NCI-H460 (cell line): Measurements from ENCODE around the gene SAMD8. TPM values are rescaled to one million over a fixed set of nuclear protein-coding genes. Genes with fewer than 3 reads are reported as not detected.
"Not testable (repeated sequence)": the region's sequence is repeated elsewhere in the genome, so short reads cannot be mapped to it uniquely, and the experiment has no call there.

Experiments
- DNase-seq: peaks from one replicate; pipeline ENCODE4 v3.0.0-alpha.2; 2016; ENCODE audit warnings: low read depth; ENCODE audit errors: extremely low read depth
- total RNA-seq: library from RNA; depleted of rRNA; stranded (reverse); fragments of >200 nt; shearing (Covaris generic); gene quantifications from 2 replicates; pipeline ENCODE4 v1.2.3, GENCODE V29; 2014

The SAMD8 gene
- total RNA-seq, 1 experiment from 2014 or later = 32.9 TPM

- no peak for DNase-seq
Observed at GRCh38 chr10:75106242-75106641, 5.2 kb upstream of the SAMD8 start.

DNA sequence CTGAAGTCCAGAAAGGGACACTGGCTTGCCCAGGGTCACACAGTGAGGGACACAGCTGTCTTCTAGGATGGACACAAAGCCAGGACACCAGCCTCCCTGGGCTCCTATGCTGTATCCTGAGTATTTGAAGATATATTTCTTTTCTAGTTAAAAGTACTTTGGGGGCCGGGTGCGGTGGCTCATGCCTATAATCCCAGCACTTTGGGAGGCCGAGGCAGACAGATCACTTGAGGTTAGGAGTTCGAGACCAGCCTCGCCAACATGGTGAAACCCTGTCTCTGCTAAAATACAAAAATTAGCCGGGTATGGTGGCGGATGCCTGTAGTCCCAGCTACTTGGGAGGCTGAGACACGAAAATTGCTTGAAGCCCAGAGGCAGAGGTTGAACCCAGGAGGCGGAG is 4.6 kb upstream of the SAMD8 start:
- not testable (repeated sequence) for DNase-seq

GRCh38 chr10:75107756-75108683 is 3.4 kb upstream of the SAMD8 start:
- DNase-seq = no peak

GRCh38 chr10:75108684-75109458 is 2.6 kb upstream of the SAMD8 start:
- peak; percentile 29 for DNase-seq

GRCh38 chr10:75109459-75109778 is 2.0 kb upstream of the SAMD8 start:
- DNase-seq = no peak

DNA sequence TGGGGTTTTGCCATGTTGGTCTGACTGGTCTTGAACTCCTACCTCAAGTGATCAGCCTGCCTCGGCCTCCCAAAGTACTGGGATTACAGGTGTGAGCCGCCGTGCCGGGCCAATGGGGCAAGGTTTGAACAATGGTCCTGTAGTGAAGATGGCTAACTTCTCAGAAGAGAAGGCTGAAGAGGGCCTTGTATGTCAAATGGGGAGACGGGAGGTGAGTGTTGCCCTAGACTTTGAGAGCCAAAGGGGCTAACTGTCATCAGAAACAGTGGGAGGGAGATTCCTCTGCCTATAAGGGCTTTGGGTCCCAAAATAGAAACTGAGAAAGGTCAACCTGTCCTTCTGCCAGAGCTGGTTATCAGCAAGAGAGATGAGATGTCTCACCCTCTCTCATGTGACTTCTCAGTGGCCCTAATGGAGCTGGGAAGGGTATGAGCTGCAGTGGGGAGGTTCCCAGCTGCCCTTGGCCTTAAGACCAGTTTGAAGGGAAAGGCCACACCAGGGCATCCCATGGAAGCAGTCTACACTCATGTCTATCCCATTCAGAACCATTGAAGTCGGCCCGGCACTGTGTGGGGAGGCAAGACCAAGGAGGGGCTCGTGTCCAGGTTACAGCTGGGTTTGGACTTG is 1.3 kb upstream of the SAMD8 start:
- DNase-seq = no peak

GRCh38 chr10:75111907-75112679 is 637 bp downstream of the SAMD8 start:
- peak; percentile 24 for DNase-seq

- no peak for DNase-seq
Observed at GRCh38 chr10:75115137-75115536, 3.7 kb downstream of the SAMD8 start.

DNA sequence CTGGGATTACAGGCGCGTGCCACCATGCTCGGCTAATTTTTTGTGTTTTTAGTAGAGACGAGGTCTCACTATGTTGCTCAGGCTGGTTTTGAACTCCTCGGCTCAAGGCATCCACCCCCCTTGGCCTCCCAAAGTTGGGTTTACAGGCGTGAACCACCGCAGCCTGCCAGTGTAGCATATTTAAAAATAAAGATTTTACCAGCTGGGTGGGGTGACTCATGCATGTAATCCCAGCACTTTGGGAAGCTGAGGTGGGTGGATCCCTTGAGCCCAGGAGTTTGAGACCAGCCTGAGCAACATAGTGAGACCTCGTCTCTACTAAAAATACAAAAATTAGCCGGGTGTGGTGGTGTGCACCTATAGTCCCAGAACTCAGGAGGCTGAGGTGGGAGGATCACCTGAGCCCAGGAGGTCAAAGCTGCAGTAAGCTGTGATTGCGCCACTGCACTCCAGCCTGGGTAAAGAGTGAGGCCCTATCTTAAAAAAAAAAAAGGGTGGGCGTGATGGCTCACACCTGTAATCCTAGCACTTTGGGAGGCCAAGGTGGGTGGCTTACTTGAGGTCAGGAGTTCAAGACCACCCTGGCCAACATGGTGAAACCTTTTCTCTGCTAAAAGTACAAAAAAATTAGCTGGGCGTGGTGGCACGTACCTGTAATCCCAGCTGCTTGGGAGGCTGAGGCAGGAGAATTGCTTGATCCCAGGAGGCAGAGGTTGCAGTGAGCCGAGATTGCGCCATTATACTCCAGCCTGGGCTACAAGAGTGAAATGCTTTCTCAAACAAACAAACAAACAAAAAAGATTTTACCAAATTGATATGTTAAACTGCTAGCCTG is 5.7 kb downstream of the SAMD8 start:
- DNase-seq = not testable (repeated sequence)

GRCh38 chr10:75117995-75118394 is 6.5 kb downstream of the SAMD8 start:
- no peak for DNase-seq

DNA sequence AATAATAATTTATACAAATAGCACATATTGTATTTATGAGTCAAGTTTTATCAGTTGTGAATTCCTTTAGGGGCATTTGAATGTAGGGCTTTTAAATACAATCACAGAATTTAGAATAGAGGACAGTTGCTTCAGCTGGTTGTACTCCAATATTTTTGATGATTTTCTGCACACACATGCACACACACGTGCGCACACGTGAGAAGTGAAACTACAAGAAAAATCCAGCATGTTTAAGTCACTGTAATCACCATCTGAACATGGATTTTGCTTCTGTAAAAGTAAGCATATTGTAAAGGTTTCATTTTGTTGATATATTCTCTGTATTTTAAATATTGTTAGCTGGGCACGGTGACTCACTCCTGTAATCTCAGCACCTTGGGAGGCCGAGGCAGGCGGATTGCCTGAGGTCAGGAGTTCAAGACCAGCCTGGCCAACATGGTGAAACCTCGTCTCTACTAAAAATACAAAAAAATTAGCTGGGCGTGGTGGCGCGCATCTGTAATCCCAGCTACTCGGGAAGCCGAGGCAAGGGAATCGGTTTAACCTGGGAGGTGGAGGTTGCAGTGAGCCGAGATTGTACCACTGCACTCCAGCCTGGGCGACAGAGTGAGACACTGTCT is 8.1 kb downstream of the SAMD8 start:
- DNase-seq = not testable (repeated sequence)

- no peak for DNase-seq
Observed at GRCh38 chr10:75121322-75121721, 9.9 kb downstream of the SAMD8 start.

GRCh38 chr10:75122505-75122904 is 11.0 kb downstream of the SAMD8 start:
- DNase-seq = no peak

DNA sequence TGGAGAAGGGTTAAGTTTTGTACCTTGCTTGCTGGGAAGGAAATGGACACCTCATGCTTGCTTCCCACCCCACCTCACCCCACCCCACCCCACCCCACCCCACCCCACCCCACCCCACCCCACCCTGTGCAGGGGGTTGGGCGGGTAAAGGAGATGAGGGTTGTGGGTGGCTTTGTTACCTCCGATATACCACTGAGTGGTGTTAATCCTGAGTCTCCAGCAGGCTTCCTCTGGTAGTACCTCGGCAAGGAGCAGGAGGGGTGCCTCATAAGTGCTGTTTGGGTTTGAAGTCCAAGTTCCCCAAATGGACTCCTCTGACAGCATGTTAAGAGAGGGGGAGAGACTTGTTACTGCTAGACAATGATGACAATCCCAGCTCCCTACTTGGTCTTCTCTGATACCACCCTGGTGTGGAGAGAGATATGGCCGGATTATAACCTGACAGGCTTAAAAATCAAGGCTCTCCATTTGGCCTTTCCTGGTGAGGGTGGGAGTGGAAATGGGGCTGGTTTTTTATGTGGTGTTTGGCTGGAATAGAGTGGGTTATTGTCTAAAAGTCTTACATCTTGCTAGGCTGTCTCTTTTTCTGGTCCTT is 11.7 kb downstream of the SAMD8 start:
- no peak for DNase-seq

DNA sequence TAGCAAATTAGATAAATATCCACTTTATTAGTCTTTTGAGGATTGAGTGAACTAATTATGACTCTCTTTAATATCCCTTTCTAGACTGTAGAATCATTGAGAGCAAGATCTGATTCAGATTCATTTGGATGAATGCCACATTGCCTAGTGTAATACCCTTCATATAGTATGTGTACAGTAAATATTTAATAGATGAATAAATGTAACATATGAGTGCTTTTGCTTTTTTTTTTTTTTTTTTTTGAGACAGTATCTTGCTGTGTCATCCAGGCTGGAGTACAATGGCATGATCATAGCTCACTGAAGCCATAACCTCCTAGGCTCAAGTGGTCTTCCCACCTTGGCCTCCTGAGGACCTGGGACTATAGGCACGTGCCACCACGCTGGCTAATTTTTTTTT is 14.8 kb downstream of the SAMD8 start:
- no peak for DNase-seq

- peak; percentile 26 for DNase-seq
Observed at GRCh38 chr10:75127471-75127870, 16.0 kb downstream of the SAMD8 start.

- not testable (repeated sequence) for DNase-seq
Observed at GRCh38 chr10:75128985-75129384, 17.5 kb downstream of the SAMD8 start.

- DNase-seq = no peak
Observed at GRCh38 chr10:75129537-75129936, 18.1 kb downstream of the SAMD8 start.

DNA sequence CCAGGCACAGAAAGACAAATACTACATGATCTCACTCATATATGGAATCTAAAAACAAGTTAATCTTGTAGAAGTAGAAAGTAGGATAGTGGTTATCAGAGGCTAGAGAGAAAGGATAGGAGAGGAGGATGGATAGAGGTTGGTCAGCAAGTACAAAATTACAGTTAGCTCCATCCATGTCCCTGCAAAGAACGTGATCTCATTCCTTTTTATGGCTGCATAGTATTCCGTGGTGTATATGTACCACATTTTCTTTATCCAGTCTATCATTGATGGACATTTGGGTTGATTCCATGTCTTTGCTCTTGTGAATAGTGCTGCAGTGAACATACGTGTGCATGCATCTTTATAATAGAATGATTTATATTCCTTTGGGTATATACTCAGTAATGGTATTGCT is 22.2 kb downstream of the SAMD8 start:
- not testable (repeated sequence) for DNase-seq
